CD8-positive, alpha-beta memory T cell (primary cell): ENCODE data around the gene RPS6KB2. TPM values are rescaled to one million over a fixed set of nuclear protein-coding genes. Genes with fewer than 3 reads are reported as not detected.
A peak's percentile ranks its signal among the peaks of the same experiment; 100 is the strongest.

Experiments
- CTCF ChIA-PET: fragments of 350-600 bp; sonication (Branson Sonifier 250); formaldehyde crosslinking; loops from one replicate; lab custom pipeline; 2021; ENCODE audit warnings: antibody characterized with exemption; lab: Charles Lee
- POLR2A ChIA-PET: fragments of 350-600 bp; sonication (Branson Sonifier 250); formaldehyde crosslinking; loops from one replicate; lab custom pipeline; 2021; ENCODE audit warnings: antibody characterized with exemption; lab: Charles Lee
- DNase-seq, 5 donors: peaks; one replicate each; pipeline versions ENCODE4 v3.0.0 to v3.0.0-alpha.2; 2020 to 2022; ENCODE audit warnings: mixed read lengths in 1 of 5
- H3K27ac ChIP-seq: one replicate; pipeline ENCODE4 v1.7.0; 2013; ENCODE audit warnings: low read depth, mild to moderate bottlenecking, low read length, moderate library complexity
- H3K27me3 ChIP-seq: 2 replicates; pipeline ENCODE4 v1.7.0; 2013; ENCODE audit warnings: low read length, mild to moderate bottlenecking; ENCODE audit not compliant: insufficient read depth, poor library complexity, severe bottlenecking
- H3K36me3 ChIP-seq: 2 replicates; pipeline ENCODE4 v1.7.0; 2013; ENCODE audit warnings: mild to moderate bottlenecking, low read length, moderate library complexity; ENCODE audit not compliant: insufficient read depth
- H3K4me1 ChIP-seq: 2 replicates; pipeline ENCODE4 v1.7.0; 2013; ENCODE audit warnings: mild to moderate bottlenecking, low read length, moderate library complexity; ENCODE audit not compliant: insufficient read depth
- H3K4me3 ChIP-seq: 2 replicates; pipeline ENCODE4 v1.7.0; 2013; ENCODE audit warnings: mild to moderate bottlenecking, low read length
- H3K9me3 ChIP-seq: 2 replicates; pipeline ENCODE4 v1.7.0; 2013; ENCODE audit warnings: mild to moderate bottlenecking, low read length
- H3K27ac Mint-ChIP-seq, 8 donors: one replicate each; pipeline ENCODE4 v1.8.0; 2020 to 2021; ENCODE audit warnings: mixed read lengths in 8 of 8, mild to moderate bottlenecking in 6 of 8, inconsistent platforms in 3 of 8, moderate library complexity in 3 of 8
- H3K27me3 Mint-ChIP-seq, 2 donors: one replicate each; pipeline ENCODE4 v1.8.0; 2020 to 2021; ENCODE audit warnings: mixed read lengths in 2 of 2, mild to moderate bottlenecking in 1 of 2, moderate library complexity in 1 of 2
- H3K36me3 Mint-ChIP-seq, 3 donors: one replicate each; pipeline ENCODE4 v1.8.0; 2020 to 2021; ENCODE audit warnings: mixed read lengths in 3 of 3, inconsistent platforms in 1 of 3, mild to moderate bottlenecking in 1 of 3
- H3K4me1 Mint-ChIP-seq, 3 donors: one replicate each; pipeline ENCODE4 v1.8.0; 2020 to 2021; ENCODE audit warnings: mixed read lengths in 3 of 3, inconsistent platforms in 1 of 3, mild to moderate bottlenecking in 1 of 3
- H3K4me3 Mint-ChIP-seq, 7 donors: one replicate each; pipeline ENCODE4 v1.8.0; 2020 to 2021; ENCODE audit warnings: mixed read lengths in 7 of 7, mild to moderate bottlenecking in 6 of 7, moderate library complexity in 4 of 7, inconsistent platforms in 2 of 7
- H3K9me3 Mint-ChIP-seq, 5 donors: one replicate each; pipeline ENCODE4 v1.8.0; 2020 to 2022; ENCODE audit warnings: mixed read lengths in 5 of 5, mild to moderate bottlenecking in 3 of 5, moderate library complexity in 2 of 5, inconsistent platforms in 1 of 5
- polyA plus RNA-seq: library from polyadenylated mRNA; unstranded; fragments of 300-500 nt; fragmentation: Illumina TruSeq; gene quantifications from one replicate; pipeline ENCODE4 v1.2.3, GENCODE V29; 2021
- total RNA-seq, 2 experiments: library from RNA; stranded (reverse); gene quantifications; one replicate each; pipeline ENCODE4 v1.2.3, GENCODE V29; 2021

RPS6KB2 gene
- total and polyA plus RNA-seq, 3 experiments from 2014 or later: 54.0 to 88.4 (median 86.0) TPM

DNA sequence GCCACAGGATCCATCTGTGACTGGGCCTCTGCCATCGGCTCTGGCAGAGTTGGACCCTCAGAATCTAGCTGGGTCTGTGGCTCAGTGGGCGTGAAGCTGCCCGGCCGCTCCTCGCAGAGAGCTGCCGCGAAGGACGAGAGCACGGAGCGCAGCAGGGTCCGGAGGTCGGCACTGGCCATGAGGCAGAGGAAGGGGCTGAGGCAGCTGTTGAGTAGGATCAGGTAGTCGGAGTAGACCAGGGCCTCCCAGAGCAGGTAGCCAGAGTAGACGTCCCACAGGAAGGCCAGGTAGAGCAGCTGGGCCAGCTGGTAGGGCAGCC lies 23.3 kb downstream of the RPS6KB2 start:
- peaks cover 0 to 2% of the 10 kb centered on the region in 2 donors for H3K27me3 Mint-ChIP-seq
- CTCF ChIA-PET: interaction anchor here (0.8 to 2.0 kb wide), 4 partner anchors 15 to 62 kb away, joined by 3 to 4 read pairs (median 4); partner anchors contain the start of genes PPP1CA and PTPRCAP
- Histone ChIP-seq H3K4me1 (peaks cover 37% of the 10 kb centered on the region), H3K27ac (no peak overlapping the region), H3K4me3 (no peak overlapping the region), H3K9me3 (no peaks in the 10 kb centered on the region), H3K36me3 (no peaks in the 10 kb centered on the region), H3K27me3 (no peaks in the 10 kb centered on the region)
- H3K4me3 Mint-ChIP-seq: no peak overlapping the region
- H3K27ac Mint-ChIP-seq: no peak overlapping the region
- no peak for DNase-seq
- no peaks in the 10 kb centered on the region for H3K36me3 Mint-ChIP-seq
- POLR2A ChIA-PET: interaction anchor here (0.6 to 4.2 kb wide), 4 partner anchors 15 to 51 kb away, joined by 3 to 15 read pairs (median 4); partner anchors contain the start of gene PTPRCAP
- no peaks in the 10 kb centered on the region for H3K9me3 Mint-ChIP-seq
- H3K4me1 Mint-ChIP-seq: peaks cover 10 to 33% (median 17%) of the 10 kb centered on the region in 3 donors

DNA sequence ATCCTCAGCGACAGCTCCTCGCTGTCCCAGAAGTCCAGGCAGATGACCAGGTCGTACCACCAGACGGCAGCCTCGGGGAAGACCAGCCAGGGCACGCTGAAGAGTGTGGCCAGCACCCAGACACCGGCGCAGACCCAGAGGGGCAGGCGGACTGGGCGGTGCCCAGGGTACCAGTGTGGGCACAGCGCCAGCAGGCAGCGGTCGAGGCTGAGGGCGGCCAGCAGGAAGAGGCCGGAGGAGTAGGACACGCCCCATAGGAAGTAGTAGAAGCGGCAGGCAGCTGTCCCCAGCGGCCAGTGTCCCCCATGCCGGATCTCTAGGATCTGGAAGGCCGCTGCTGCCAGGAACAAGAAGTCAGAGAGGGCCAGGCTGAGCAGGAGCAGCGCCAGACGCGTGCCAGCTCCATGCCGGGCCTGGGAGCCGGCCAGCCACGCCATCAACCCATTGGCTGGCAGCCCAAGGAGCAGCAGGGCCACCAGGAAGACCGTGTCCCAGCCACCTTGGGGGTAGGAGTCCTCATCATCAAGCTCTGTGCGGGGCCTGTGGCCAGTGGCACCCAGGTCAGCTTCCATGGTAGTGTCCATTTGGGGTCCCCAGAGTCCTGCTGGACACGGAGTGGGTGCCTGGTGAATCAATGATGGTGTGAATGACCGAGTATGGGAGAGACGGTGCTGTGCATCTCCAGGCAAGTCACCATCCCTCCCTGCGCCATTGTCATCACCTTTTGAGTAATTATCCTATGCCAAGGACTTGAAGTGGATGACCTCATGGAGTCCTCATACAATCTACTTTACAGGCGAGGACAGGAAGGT lies 24.1 kb downstream of the RPS6KB2 start, which contains the start of gene GPR152:
Gene GPR152, minus strand, starts transcription at position 589 of the 812 bp plus-strand sequence. Its CDS starts 5 bp downstream, at position 584.
- H3K9me3 ChIP-seq: no peaks in the 10 kb centered on the region
- CTCF ChIA-PET: interaction anchor here (0.7 to 2.0 kb wide), 5 partner anchors 15 to 100 kb away, joined by 3 to 4 read pairs (median 3); partner anchors contain the start of genes PPP1CA and PTPRCAP
- no peak within 1 kb of the TSS for H3K4me3 ChIP-seq
- peaks cover 29% of the 10 kb centered on the region for H3K4me1 ChIP-seq
- H3K36me3 ChIP-seq: no peaks in the 10 kb centered on the region
- Mint-ChIP-seq H3K4me1 (peaks cover 9 to 25% (median 14%) of the 10 kb centered on the region in 3 donors), H3K27ac (no peak within 1 kb of the TSS), H3K36me3 (no peaks in the 10 kb centered on the region), H3K27me3 (peaks cover 0 to 3% of the 10 kb centered on the region in 2 donors), H3K4me3 (no peak within 1 kb of the TSS), H3K9me3 (no peaks in the 10 kb centered on the region)
- no peaks in the 10 kb centered on the region for H3K27me3 ChIP-seq
- no peak within 1 kb of the TSS for H3K27ac ChIP-seq
- POLR2A ChIA-PET: interaction anchor here (0.6 to 4.2 kb wide), 4 partner anchors 15 to 51 kb away, joined by 3 to 15 read pairs (median 4); partner anchors contain the start of gene PTPRCAP
- no peak for DNase-seq

DNA sequence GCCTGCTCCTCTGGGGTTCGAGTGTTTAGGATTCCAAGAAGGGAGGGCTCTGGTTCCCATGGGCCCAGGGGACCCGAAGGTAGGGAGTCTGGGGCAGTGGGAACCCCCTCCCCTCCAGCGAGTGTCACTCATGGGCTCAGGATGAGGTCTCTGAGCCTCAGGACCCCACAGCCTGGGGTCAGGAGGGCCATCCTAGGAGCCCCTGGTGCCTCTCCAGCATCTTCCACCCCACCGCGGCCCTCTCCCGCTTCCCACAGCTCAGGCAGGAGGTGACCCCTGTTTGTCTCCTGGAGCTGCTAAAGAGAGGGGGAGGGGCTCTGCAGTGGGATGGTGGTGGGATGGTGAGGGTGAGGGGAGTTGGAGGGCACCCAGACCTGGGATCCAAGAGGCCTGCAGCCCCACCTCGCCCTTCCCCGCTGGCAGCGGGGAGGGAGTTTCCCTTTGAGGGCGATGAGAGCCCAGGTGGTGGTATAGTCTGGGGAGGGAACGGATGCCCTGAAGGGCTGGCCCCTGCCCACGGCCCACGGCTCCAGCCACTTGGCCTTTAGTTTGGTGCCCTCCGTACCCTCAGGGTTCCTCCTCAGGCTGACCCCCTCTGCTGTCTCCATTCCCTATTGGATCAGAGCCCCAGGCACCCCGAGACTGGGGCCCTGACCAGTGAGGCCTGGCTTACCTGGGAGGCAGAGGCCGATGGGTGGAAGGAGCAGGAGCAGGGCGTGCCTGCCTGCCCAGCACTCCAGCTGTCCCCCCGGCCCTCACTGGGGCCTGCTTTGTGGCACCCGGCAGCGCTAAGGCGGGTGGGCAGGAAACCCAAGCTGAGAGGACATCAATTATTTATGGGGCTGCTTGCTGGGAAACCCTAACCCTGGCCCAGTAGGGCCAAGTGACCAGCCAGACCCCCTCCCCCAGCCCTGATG lies 25.8 kb downstream of the RPS6KB2 start:
- peaks cover 5 to 12% (median 6%) of the 10 kb centered on the region in 3 donors for H3K4me1 Mint-ChIP-seq
- no peak overlapping the region for H3K4me3 ChIP-seq
- DNase-seq: no peak
- H3K9me3 Mint-ChIP-seq: no peaks in the 10 kb centered on the region
- H3K36me3 Mint-ChIP-seq: no peaks in the 10 kb centered on the region
- H3K9me3 ChIP-seq: no peaks in the 10 kb centered on the region
- no peak overlapping the region for H3K4me3 Mint-ChIP-seq
- no peak overlapping the region for H3K27ac ChIP-seq
- no peaks in the 10 kb centered on the region for H3K36me3 ChIP-seq
- H3K27me3 ChIP-seq: no peaks in the 10 kb centered on the region
- POLR2A ChIA-PET: interaction anchor here (0.5 to 1.6 kb wide), 3 partner anchors 25 to 39 kb away, joined by 3 to 5 read pairs (median 4); no protein-coding TSS in a partner anchor
- H3K4me1 ChIP-seq: peaks cover 15% of the 10 kb centered on the region
- no peak overlapping the region for H3K27ac Mint-ChIP-seq
- CTCF ChIA-PET: interaction anchor here (0.8 kb wide), 1 partner anchor 16 kb away, joined by 3 read pairs; no protein-coding TSS in a partner anchor
- H3K27me3 Mint-ChIP-seq: peaks cover 0 to 3% of the 10 kb centered on the region in 2 donors

DNA sequence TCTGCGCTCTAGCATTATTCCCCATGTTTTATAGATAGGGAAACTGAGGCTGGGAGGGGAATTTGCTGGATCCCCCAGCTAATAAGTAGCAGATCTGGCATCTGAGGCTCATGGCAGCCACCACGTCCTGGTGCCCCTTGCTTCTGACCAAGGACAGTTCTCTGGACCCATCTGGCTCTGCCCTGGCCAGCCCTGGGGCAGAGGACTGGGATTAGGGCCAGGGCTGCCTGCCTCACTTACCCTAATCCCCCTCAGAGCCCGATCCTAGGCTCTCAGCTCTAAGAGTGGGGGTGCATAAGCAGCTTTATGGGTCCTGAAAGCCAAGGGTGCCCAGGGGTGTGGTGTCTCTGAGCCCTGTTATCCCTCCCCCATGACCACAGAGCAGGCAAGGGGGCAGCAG lies 26.8 kb downstream of the RPS6KB2 start, which contains the start of gene CABP4:
Gene CABP4, plus strand, starts transcription at position 301 of the 400 bp plus-strand sequence. Its CDS starts 70 bp downstream, at position 371.
- Histone ChIP-seq H3K36me3 (no peaks in the 10 kb centered on the region), H3K4me1 (peaks cover 8% of the 10 kb centered on the region), H3K9me3 (no peaks in the 10 kb centered on the region), H3K27ac (no peak within 1 kb of the TSS), H3K27me3 (no peaks in the 10 kb centered on the region), H3K4me3 (no peak within 1 kb of the TSS)
- H3K36me3 Mint-ChIP-seq: no peaks in the 10 kb centered on the region
- peak within 1 kb of the TSS in 1 of 8 donors; percentile 77 for H3K27ac Mint-ChIP-seq
- no peaks in the 10 kb centered on the region for H3K9me3 Mint-ChIP-seq
- ChIA-PET POLR2A (interaction anchor here (0.6 to 1.6 kb wide), 2 partner anchors 26 to 42 kb away, joined by 5 read pairs; no protein-coding TSS in a partner anchor), CTCF (interaction anchor here (0.8 kb wide), 1 partner anchor 15 kb away, joined by 3 read pairs; no protein-coding TSS in a partner anchor)
- H3K4me1 Mint-ChIP-seq: peaks cover 3 to 10% (median 4%) of the 10 kb centered on the region in 3 donors
- DNase-seq: no peak
- no peak within 1 kb of the TSS for H3K4me3 Mint-ChIP-seq
- H3K27me3 Mint-ChIP-seq: peaks cover 0 to 3% of the 10 kb centered on the region in 2 donors

DNA sequence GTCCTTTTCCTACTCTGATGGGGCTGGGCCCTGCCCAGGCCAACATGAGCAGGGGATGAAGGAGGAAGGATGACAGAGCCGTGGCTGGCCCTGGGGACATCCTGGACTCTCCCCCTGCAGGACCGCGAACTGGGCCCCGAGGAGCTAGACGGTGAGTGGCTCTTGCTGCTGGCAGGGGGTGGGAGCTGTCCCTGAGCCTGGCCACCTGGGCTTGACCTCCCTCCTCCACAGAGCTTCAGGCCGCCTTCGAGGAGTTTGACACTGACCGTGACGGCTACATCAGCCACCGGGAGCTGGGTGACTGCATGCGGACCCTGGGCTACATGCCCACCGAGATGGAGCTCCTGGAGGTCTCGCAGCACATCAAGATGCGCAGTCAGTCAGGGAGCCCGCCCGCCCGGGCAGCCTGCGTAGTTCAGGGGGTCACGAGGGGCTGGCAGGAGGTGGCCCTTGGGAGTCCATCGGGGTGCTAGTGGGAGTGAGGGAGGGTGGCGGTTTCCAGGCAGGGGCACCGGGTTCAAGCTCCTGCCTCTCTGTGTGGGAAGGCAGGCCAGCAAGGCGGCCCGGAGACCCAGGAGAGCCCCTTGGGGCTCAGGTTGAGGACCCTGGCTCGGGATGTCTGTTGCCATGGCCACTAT lies 27.9 kb downstream of the RPS6KB2 start:
- no peak for DNase-seq
- Mint-ChIP-seq H3K27ac (no peak overlapping the region), H3K9me3 (no peaks in the 10 kb centered on the region), H3K4me3 (no peak overlapping the region), H3K36me3 (no peaks in the 10 kb centered on the region), H3K4me1 (peaks cover 3 to 8% (median 4%) of the 10 kb centered on the region in 3 donors), H3K27me3 (peaks cover 0 to 3% of the 10 kb centered on the region in 2 donors)
- H3K4me3 ChIP-seq: no peak overlapping the region
- no peaks in the 10 kb centered on the region for H3K4me1 ChIP-seq
- H3K27me3 ChIP-seq: no peaks in the 10 kb centered on the region
- no peaks in the 10 kb centered on the region for H3K36me3 ChIP-seq
- no peak overlapping the region for H3K27ac ChIP-seq
- CTCF ChIA-PET: interaction anchor here (1.6 kb wide), 1 partner anchor 104 kb away, joined by 4 read pairs; no protein-coding TSS in a partner anchor
- POLR2A ChIA-PET: interaction anchor here (0.6 to 1.6 kb wide), 3 partner anchors 12 to 49 kb away, joined by 3 to 10 read pairs (median 5); no protein-coding TSS in a partner anchor
- no peaks in the 10 kb centered on the region for H3K9me3 ChIP-seq

DNA sequence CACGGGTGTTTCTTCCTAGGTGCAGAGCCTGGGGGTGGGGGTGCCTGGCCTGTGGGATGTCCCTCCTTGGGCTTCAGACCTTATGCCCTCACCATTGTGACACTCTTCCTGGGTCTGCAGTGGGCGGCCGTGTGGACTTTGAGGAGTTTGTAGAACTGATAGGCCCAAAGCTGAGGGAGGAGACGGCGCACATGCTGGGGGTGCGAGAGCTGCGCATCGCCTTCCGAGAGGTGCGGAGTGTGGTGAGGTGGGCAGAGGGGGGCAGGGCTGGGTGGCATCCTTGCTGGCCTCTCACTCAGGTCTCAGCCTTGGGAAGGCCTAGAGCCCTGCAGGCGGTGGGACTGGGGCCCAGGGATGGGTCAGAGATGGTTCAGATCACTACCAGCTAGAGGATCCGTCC lies 29.2 kb downstream of the RPS6KB2 start:
- Mint-ChIP-seq H3K27me3 (peaks cover 0 to 3% of the 10 kb centered on the region in 2 donors), H3K9me3 (no peaks in the 10 kb centered on the region), H3K36me3 (no peaks in the 10 kb centered on the region), H3K4me1 (peaks cover 3 to 5% (median 4%) of the 10 kb centered on the region in 3 donors), H3K4me3 (peak overlapping the region in 1 of 7 donors; percentile 20), H3K27ac (no peak overlapping the region)
- no peak overlapping the region for H3K4me3 ChIP-seq
- no peaks in the 10 kb centered on the region for H3K4me1 ChIP-seq
- H3K27ac ChIP-seq: no peak overlapping the region
- no peaks in the 10 kb centered on the region for H3K27me3 ChIP-seq
- DNase-seq: no peak
- ChIA-PET POLR2A (no interaction called here), CTCF (interaction anchor here (1.6 kb wide), 1 partner anchor 106 kb away, joined by 4 read pairs; no protein-coding TSS in a partner anchor)
- no peaks in the 10 kb centered on the region for H3K9me3 ChIP-seq
- no peaks in the 10 kb centered on the region for H3K36me3 ChIP-seq

DNA sequence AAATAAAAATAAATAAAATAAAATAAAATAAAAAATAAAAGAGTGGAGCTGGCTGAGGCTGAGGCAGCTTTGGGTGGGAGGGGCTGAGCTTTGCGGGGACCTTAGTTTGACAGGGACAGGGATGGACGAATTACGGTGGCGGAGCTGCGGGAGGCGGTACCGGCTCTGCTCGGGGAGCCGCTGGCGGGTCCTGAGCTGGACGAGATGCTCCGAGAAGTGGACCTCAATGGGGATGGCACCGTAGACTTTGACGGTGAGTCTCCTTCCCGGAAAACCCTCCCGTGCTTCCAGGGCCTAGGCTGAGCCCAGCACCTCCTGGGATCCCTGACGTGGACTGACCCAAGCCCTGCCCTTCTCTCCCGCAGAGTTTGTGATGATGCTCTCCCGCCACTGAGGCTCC lies 30.0 kb downstream of the RPS6KB2 start:
- H3K36me3 Mint-ChIP-seq: no peaks in the 10 kb centered on the region
- ChIA-PET CTCF (interaction anchor here (1.4 kb wide), 1 partner anchor 10 kb away, joined by 3 read pairs; no protein-coding TSS in a partner anchor), POLR2A (interaction anchor here (0.6 to 3.9 kb wide), 3 partner anchors 12 to 530 kb away, joined by 5 to 26 read pairs (median 6); partner anchors contain the start of gene PTPRCAP)
- no peak overlapping the region for H3K4me3 ChIP-seq
- peaks cover 0 to 3% of the 10 kb centered on the region in 2 donors for H3K27me3 Mint-ChIP-seq
- no peaks in the 10 kb centered on the region for H3K36me3 ChIP-seq
- H3K9me3 ChIP-seq: no peaks in the 10 kb centered on the region
- H3K4me1 Mint-ChIP-seq: peaks cover 4 to 8% (median 5%) of the 10 kb centered on the region in 3 donors
- H3K27ac ChIP-seq: no peak overlapping the region
- DNase-seq: no peak
- H3K27me3 ChIP-seq: no peaks in the 10 kb centered on the region
- no peaks in the 10 kb centered on the region for H3K4me1 ChIP-seq
- H3K4me3 Mint-ChIP-seq: no peak overlapping the region
- H3K27ac Mint-ChIP-seq: no peak overlapping the region
- H3K9me3 Mint-ChIP-seq: no peaks in the 10 kb centered on the region
